NCI-H526 (cell line): ENCODE data around the gene ZCCHC3.

Experiments used
- DNase-seq, 2 experiments: peaks; one replicate each; lab custom pipeline; 2025; lab: John Stamatoyannopoulos, UW

Gene ZCCHC3

GRCh38 chr20:284172-284571, 13.2 kb upstream of the ZCCHC3 start:
- DNase-seq = no peak

- DNase-seq = no peak
These were observed 10.9 kb upstream of the ZCCHC3 start for GRCh38 chr20:286508-286907.

GRCh38 chr20:288956-289692, 8.2 kb upstream of the ZCCHC3 start:
- DNase-seq = no peak

GRCh38 chr20:289693-290083, 7.7 kb upstream of the ZCCHC3 start:
- DNase-seq = no peak

GRCh38 chr20:290084-290831, 7.1 kb upstream of the ZCCHC3 start, which contains the start of gene C20orf96:
Gene C20orf96 (minus strand): TSS chr20:290750. CDS start chr20:290610, 140 bp downstream.
- DNase-seq = peak; percentile 90 to 95

GRCh38 chr20:294602-295001, 2.8 kb upstream of the ZCCHC3 start:
- DNase-seq = no peak

- DNase-seq = no peak
These were observed 1.6 kb upstream of the ZCCHC3 start for GRCh38 chr20:295804-296203.

- peak; percentile 69 to 89 for DNase-seq
These were observed 780 bp downstream of the ZCCHC3 start for GRCh38 chr20:297925-298775.

GRCh38 chr20:298776-299391, 1.5 kb downstream of the ZCCHC3 start:
- DNase-seq = no peak

GRCh38 chr20:300345-300990, 3.1 kb downstream of the ZCCHC3 start:
- no peak for DNase-seq

GRCh38 chr20:301886-302848, 4.8 kb downstream of the ZCCHC3 start:
- DNase-seq = no peak

- DNase-seq = no peak
These were observed 8.4 kb downstream of the ZCCHC3 start for GRCh38 chr20:305745-306144.

- no peak for DNase-seq
These were observed 11.2 kb downstream of the ZCCHC3 start for GRCh38 chr20:308427-309038.

- no peak for DNase-seq
These were observed 12.0 kb downstream of the ZCCHC3 start for GRCh38 chr20:309306-309840.

GRCh38 chr20:309841-310644, 12.7 kb downstream of the ZCCHC3 start:
- peak; percentile 93 to 98 for DNase-seq

- DNase-seq = no peak
These were observed 13.3 kb downstream of the ZCCHC3 start for GRCh38 chr20:310645-311044.

GRCh38 chr20:311609-312008, 14.2 kb downstream of the ZCCHC3 start:
- no peak for DNase-seq

GRCh38 chr20:312067-312466, 14.7 kb downstream of the ZCCHC3 start:
- no peak for DNase-seq

- DNase-seq = no peak
These were observed 15.5 kb downstream of the ZCCHC3 start for GRCh38 chr20:312866-313265.
